NT2/D1 (cell line): ENCODE results near the gene CD2BP2.

Experiments used
- YY1 ChIP-seq: IDR thresholded peaks from 2 replicates; pipeline ENCODE4 v1.6.1; 2011; ENCODE audit not compliant: insufficient read length, insufficient read depth
- ZNF274 ChIP-seq: IDR thresholded peaks from 2 replicates; pipeline ENCODE4 v1.6.1; 2011; ENCODE audit warnings: mild to moderate bottlenecking, low read depth, low read length

DNA sequence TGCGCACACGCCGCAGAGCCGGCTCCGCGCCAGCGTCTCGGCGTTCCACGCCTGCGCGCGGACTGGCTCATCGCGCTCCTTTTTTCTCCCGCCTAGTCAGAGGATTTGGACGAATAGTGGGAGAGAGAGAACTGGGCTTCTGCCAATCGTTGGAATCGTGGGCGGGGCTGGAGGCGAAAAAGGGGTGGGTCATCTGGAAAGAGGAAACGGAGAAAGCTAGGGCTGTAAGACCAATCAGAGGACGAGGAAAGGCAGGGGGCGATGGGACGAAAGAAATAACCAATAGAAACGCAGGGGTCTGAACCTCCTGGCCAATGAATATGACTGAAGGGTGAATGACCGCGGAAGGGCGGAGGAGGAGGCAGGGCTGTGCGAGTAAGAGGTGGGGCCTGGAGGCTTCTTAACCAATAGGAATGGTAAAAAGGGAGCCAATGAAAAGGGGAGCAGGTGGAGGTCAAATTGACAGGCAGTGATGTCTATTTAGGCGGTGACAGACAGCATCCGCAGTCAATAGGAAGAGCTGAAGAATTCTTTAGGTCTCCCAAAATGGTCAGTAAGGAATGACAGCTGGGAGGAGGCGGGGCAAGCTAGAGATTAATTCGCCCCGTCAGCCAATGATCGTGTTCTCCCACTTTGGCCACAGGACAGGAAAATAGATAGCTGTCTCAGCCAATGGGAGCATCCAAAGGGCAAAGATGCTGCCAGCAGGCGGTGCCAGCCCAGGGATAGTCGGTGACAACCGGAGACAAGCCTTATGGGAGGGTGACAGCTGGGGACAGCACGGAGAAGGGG is 15.5 kb upstream of the CD2BP2 start, which contains the start of gene TBC1D10B:
- TF ChIP-seq YY1, result no peak
- TF ChIP-seq ZNF274, result no peak
